ENCODE measurements around the gene GPR137B.

The GPR137B gene

DNA sequence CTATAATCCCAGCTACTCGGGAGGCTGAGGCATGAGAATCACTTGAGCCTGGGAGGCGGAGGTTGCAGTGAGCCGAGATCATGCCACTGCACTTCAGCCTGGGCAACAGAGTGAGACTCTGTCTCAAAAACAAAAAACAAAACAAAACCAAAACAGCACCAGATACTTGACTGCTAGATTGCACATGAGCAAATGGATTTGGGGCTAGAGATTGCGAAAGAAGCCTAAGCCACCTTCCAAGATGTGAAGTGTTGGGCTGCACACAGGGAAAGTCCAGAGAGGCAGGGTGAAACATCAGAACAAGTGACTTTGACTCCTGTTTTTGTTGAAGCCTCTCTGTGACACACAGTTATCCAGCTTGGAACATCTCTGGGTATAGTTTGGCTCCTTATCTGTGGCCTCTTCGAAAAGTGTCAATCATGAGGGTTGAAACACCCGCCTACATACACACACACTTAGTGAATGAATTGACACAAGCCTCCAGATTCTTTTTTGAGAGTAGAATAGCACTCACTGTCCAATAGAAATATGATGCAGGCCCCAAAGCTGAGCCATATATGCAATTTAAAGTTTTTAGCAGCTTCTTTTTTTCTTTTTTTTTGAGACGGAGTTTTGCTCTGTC, 34.2 kb upstream of the GPR137B start:
- no peak overlapping the region for H3K4me3 ChIP-seq (ENCODE audit: low read depth, low read length)
- in situ Hi-C loops (cut with HindIII; ENCODE audit: low sequenced_read_pairs) = no loop called here
- TF ChIP-seq CTCF (IDR thresholded peaks at IDR 0.05; ENCODE audit: low read depth, low read length) = no peak
- no peak for DNase-seq (ENCODE audit: low read depth, low spot score)

GRCh38 chr1:236110137-236110536, 32.2 kb upstream of the GPR137B start:
- no peak overlapping the region for H3K4me3 ChIP-seq (ENCODE audit: low read depth, low read length)
- no peak for TF ChIP-seq CTCF (IDR thresholded peaks at IDR 0.05; ENCODE audit: low read depth, low read length)
- in situ Hi-C loops (cut with HindIII; ENCODE audit: low sequenced_read_pairs) = no loop called here
- DNase-seq (ENCODE audit: low read depth, low spot score) = no peak

DNA sequence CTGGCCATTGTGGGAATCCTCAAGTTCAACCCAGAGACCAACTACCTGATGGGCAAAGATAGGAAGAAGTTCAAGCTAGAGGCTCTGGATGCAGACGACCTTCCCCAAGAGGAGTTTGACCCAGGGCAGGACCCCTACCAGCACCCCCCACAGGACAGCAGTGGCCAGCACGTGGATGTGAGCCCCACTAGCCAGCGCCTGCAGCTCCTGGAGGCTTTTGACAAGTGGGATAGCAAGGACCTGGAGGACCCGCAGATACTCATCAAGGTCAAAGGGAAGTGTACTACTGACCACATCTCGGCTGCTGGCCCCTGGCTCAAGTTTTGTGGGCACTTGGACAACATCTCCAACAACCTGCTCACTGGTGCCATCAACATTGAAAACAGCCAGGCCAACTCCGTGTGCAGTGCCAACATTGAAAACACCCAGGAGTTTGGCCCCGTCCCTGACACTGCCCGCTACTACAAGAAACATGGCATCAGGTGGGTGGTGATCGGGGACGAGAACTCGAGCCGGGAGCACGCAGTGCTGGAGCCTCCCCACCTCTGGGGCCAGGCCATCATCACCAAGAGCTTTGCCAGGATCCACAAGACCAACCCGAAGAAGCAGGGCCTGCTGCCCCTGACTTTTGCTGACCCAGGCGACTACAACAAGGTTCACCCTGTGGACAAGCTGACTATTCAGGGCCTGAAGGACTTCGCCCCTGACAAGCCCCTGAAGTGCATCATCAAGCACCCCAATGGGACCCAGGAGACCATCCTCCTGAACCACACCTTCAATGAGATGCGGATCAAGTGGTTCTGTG, 30.6 kb upstream of the GPR137B start:
- TF ChIP-seq CTCF (IDR thresholded peaks at IDR 0.05; ENCODE audit: low read depth, low read length) = no peak
- no peak overlapping the region for H3K4me3 ChIP-seq (ENCODE audit: low read depth, low read length)
- no peak for DNase-seq (ENCODE audit: low read depth, low spot score)
- in situ Hi-C loops (cut with HindIII; ENCODE audit: low sequenced_read_pairs) = no loop called here

DNA sequence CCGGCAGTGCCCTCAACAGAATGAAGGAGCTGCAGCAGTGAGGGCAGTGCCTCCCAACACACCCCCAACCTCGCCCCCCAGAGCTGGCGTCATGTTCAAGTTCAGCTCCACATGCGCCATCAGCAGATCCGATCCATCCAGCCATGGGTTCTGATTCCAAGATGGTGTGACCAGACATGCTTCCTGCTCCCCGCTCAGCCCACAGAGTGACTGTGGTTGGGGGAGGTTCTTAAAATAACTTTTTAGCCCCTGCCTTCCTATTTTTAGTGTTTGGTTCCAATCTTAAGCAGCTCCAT, 30.1 kb upstream of the GPR137B start:
- TF ChIP-seq CTCF (IDR thresholded peaks at IDR 0.05; ENCODE audit: low read depth, low read length) = no peak
- H3K4me3 ChIP-seq (ENCODE audit: low read depth, low read length) = no peak overlapping the region
- DNase-seq (ENCODE audit: low read depth, low spot score) = no peak
- in situ Hi-C loops (cut with HindIII; ENCODE audit: low sequenced_read_pairs) = no loop called here

GRCh38 chr1:236113324-236114032, 28.9 kb upstream of the GPR137B start:
- TF ChIP-seq CTCF (IDR thresholded peaks at IDR 0.05; ENCODE audit: low read depth, low read length) = no peak
- in situ Hi-C loops (cut with HindIII; ENCODE audit: low sequenced_read_pairs) = no loop called here
- no peak overlapping the region for H3K4me3 ChIP-seq (ENCODE audit: low read depth, low read length)
- DNase-seq (ENCODE audit: low read depth, low spot score) = no peak

DNA sequence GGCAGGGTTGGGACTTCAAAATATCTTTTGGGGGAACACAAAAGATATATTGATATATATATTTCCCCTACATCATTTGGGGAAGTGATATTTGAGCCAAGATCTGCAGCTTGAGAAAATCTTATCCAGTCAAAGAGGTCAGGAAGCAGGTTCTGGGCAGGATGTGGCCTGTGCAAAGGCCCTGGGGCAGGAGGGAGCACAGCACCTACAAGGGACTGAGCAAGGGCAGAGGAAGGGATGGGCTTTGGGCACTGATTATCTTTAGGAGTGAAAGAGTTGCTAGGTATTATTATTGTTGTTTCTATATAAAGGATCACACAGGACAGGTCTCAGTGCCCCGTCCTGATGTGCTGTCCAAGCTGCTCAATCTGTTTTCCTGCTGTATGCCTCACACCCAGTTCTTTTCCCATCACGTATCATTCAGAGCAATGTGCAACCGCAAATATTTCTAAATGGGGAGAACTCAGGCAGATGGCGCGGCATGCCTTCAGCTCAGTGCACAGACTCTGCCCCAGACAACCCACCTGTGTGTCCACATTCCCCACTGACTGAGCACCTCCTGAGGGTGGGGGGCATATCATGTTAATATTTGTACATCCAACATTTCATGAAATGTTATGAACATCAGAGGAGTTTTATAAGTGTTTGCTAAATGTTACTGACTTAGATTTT, 28.1 kb upstream of the GPR137B start:
- no peak for DNase-seq (ENCODE audit: low read depth, low spot score)
- no peak overlapping the region for H3K4me3 ChIP-seq (ENCODE audit: low read depth, low read length)
- TF ChIP-seq CTCF (IDR thresholded peaks at IDR 0.05; ENCODE audit: low read depth, low read length) = no peak
- in situ Hi-C loops (cut with HindIII; ENCODE audit: low sequenced_read_pairs) = no loop called here
